BLaER1 treated with 17β-estradiol and CSF1 and Interleukin-3, amounts not matched to agents 10 nM and 100 nM (cell line): ENCODE measurements around the gene TBC1D8.
A peak's percentile ranks its signal among the peaks of the same experiment; 100 is the strongest.
"Not testable (repeated sequence)": the region's sequence is repeated elsewhere in the genome, so short reads cannot be mapped to it uniquely, and the experiment has no call there.

ENCODE experiments used
- H3K27ac ChIP-seq, 11 experiments: shearing (Covaris generic); formaldehyde crosslinking; 2 replicates each; pipeline ENCODE4 v1.8.1; 2022
- H3K27me3 ChIP-seq, 11 experiments: shearing (Covaris generic); formaldehyde crosslinking; 2 replicates each; pipeline ENCODE4 v1.8.1; 2022
- H3K36me3 ChIP-seq, 11 experiments: shearing (Covaris generic); formaldehyde crosslinking; 2 replicates each; pipeline ENCODE4 v1.8.1; 2022
- H3K4me1 ChIP-seq, 10 experiments: shearing (Covaris generic); formaldehyde crosslinking; 2 replicates each; pipeline ENCODE4 v1.8.1; 2022
- H3K4me2 ChIP-seq, 11 experiments: shearing (Covaris generic); formaldehyde crosslinking; 2 replicates each; pipeline ENCODE4 v1.8.1; 2022
- H3K4me3 ChIP-seq, 10 experiments: shearing (Covaris generic); formaldehyde crosslinking; 2 replicates each; pipeline ENCODE4 v1.8.1; 2022
- H3K9ac ChIP-seq, 11 experiments: shearing (Covaris generic); formaldehyde crosslinking; 2 replicates each; pipeline ENCODE4 v1.8.1; 2022
- H3K9me3 ChIP-seq, 11 experiments: shearing (Covaris generic); formaldehyde crosslinking; replicated peaks in 1 of 11; 2 replicates each; pipeline ENCODE4 v1.8.1; 2022
- H4K20me1 ChIP-seq, 11 experiments: shearing (Covaris generic); formaldehyde crosslinking; 2 replicates each; pipeline ENCODE4 v1.8.1; 2022
- Cebpa-rat ChIP-seq, 11 experiments: shearing (Covaris generic); IDR thresholded peaks; 2 replicates each; pipeline ENCODE4 v1.8.1; 2022

Gene TBC1D8

GRCh38 chr2:101173707-101174295 lies 22.6 kb upstream of the TBC1D8 start:
- H3K9ac ChIP-seq: peak overlapping the region in 3 of 11 experiments; percentile 18 to 42 (median 29); a peak in 2 of 22 replicates
- no peak for TF ChIP-seq Cebpa-rat (IDR thresholded peaks at IDR 0.05)
- peak overlapping the region in 4 of 11 experiments; percentile 33 to 66 (median 50); a peak in 8 of 22 replicates for H3K27ac ChIP-seq
- peaks cover 6 to 67% (median 54%) of the 10 kb centered on the region in 11 experiments; a peak in 20 of 22 replicates for H3K9me3 ChIP-seq
- H4K20me1 ChIP-seq: no peaks in the 10 kb centered on the region
- H3K4me2 ChIP-seq: peak overlapping the region in 5 of 11 experiments; percentile 1 to 91 (median 61); a peak in 9 of 22 replicates
- no peaks in the 10 kb centered on the region for H3K27me3 ChIP-seq
- no peaks in the 10 kb centered on the region; a peak in 1 of 22 replicates for H3K36me3 ChIP-seq
- peaks cover 0 to 96% (median 2%) of the 10 kb centered on the region in 10 experiments; a peak in 9 of 20 replicates for H3K4me1 ChIP-seq
- 0 out of 20 replicates have a peak overlapping the region, but pooled peaks of 1 of the 10 experiments have one; percentile 3 for H3K4me3 ChIP-seq

GRCh38 chr2:101169822-101170221 lies 18.6 kb upstream of the TBC1D8 start:
- H3K4me2 ChIP-seq, H3K4me3 ChIP-seq, H3K27ac ChIP-seq, H3K9ac ChIP-seq, H4K20me1 ChIP-seq, H3K27me3 ChIP-seq, H3K36me3 ChIP-seq: not testable (repeated sequence)
- Histone ChIP-seq H3K9me3 (peaks cover 6 to 78% (median 69%) of the 10 kb centered on the region in 11 experiments; a peak in 20 of 22 replicates), H3K4me1 (peaks cover 0 to 82% (median 2%) of the 10 kb centered on the region in 10 experiments; a peak in 9 of 20 replicates)

GRCh38 chr2:101168706-101169105 lies 17.5 kb upstream of the TBC1D8 start:
- no peaks in the 10 kb centered on the region; a peak in 1 of 22 replicates for H3K36me3 ChIP-seq
- TF ChIP-seq Cebpa-rat (IDR thresholded peaks at IDR 0.05): no peak

GRCh38 chr2:101167532-101167931 lies 16.4 kb upstream of the TBC1D8 start:
- Histone ChIP-seq H3K4me2 (peak overlapping the region in 3 of 11 experiments; percentile 38 to 86 (median 63); a peak in 6 of 22 replicates), H3K9me3 (peaks cover 0 to 55% (median 46%) of the 10 kb centered on the region in 11 experiments; a peak in 20 of 22 replicates), H3K27ac (0 out of 22 replicates have a peak overlapping the region, but pooled peaks of 1 of the 11 experiments have one; percentile 11), H3K4me1 (peaks cover 0 to 71% (median 0%) of the 10 kb centered on the region in 10 experiments; a peak in 6 of 20 replicates)
- H4K20me1 ChIP-seq, H3K9ac ChIP-seq, H3K36me3 ChIP-seq, H3K27me3 ChIP-seq, H3K4me3 ChIP-seq: not testable (repeated sequence)

More at GRCh38 chr2:101168706-101169105, 17.5 kb upstream of the TBC1D8 start:
- Histone ChIP-seq H3K27me3 (no peaks in the 10 kb centered on the region), H3K4me3 (no peak overlapping the region), H3K4me2 (peak overlapping the region in 2 of 11 experiments; percentile 63 to 86; a peak in 3 of 22 replicates), H4K20me1 (no peaks in the 10 kb centered on the region), H3K9ac (no peak overlapping the region), H3K4me1 (peaks cover 0 to 80% (median 0%) of the 10 kb centered on the region in 10 experiments; a peak in 6 of 20 replicates), H3K27ac (no peak overlapping the region), H3K9me3 (peaks cover 6 to 66% (median 58%) of the 10 kb centered on the region in 11 experiments; a peak in 20 of 22 replicates)

GRCh38 chr2:101164021-101164420 lies 12.8 kb upstream of the TBC1D8 start:
- Histone ChIP-seq H4K20me1 (no peaks in the 10 kb centered on the region), H3K4me3 (no peak overlapping the region), H3K9me3 (peaks cover 0 to 23% (median 18%) of the 10 kb centered on the region in 11 experiments; a peak in 18 of 22 replicates), H3K4me2 (peak overlapping the region in 2 of 11 experiments; percentile 10 to 57; a peak in 4 of 22 replicates), H3K27me3 (no peaks in the 10 kb centered on the region), H3K36me3 (no peaks in the 10 kb centered on the region), H3K9ac (no peak overlapping the region), H3K4me1 (peaks cover 0 to 38% (median 0%) of the 10 kb centered on the region in 10 experiments; a peak in 6 of 20 replicates), H3K27ac (no peak overlapping the region)
- TF ChIP-seq Cebpa-rat (IDR thresholded peaks at IDR 0.05): no peak

- Histone ChIP-seq H3K9ac (no peak overlapping the region), H3K9me3 (peaks cover 0 to 12% (median 6%) of the 10 kb centered on the region in 11 experiments; a peak in 13 of 22 replicates), H3K4me1 (peaks cover 0 to 35% (median 0%) of the 10 kb centered on the region in 10 experiments; a peak in 6 of 20 replicates), H3K4me2 (no peak overlapping the region), H3K27ac (no peak overlapping the region), H3K27me3 (no peaks in the 10 kb centered on the region), H3K4me3 (no peak overlapping the region), H3K36me3 (no peaks in the 10 kb centered on the region), H4K20me1 (no peaks in the 10 kb centered on the region)
- no peak for TF ChIP-seq Cebpa-rat (IDR thresholded peaks at IDR 0.05)
These were observed 11.6 kb upstream of the TBC1D8 start for GRCh38 chr2:101162561-101163330.

- Histone ChIP-seq H3K9me3 (peaks cover 0 to 2% (median 0%) of the 10 kb centered on the region in 11 experiments; a peak in 1 of 22 replicates), H3K4me3 (no peak overlapping the region), H3K4me1 (peaks cover 0 to 31% (median 0%) of the 10 kb centered on the region in 10 experiments; a peak in 5 of 20 replicates), H3K4me2 (no peak overlapping the region), H3K36me3 (no peaks in the 10 kb centered on the region), H3K27me3 (no peaks in the 10 kb centered on the region), H3K9ac (no peak overlapping the region), H4K20me1 (no peaks in the 10 kb centered on the region), H3K27ac (no peak overlapping the region)
- TF ChIP-seq Cebpa-rat (IDR thresholded peaks at IDR 0.05): no peak
These were observed 10.5 kb upstream of the TBC1D8 start for GRCh38 chr2:101161658-101162057.

GRCh38 chr2:101160454-101160853 lies 9.3 kb upstream of the TBC1D8 start:
- Histone ChIP-seq H3K4me2 (no peak overlapping the region), H3K27ac (no peak overlapping the region), H3K36me3 (no peaks in the 10 kb centered on the region), H3K9me3 (no peaks in the 10 kb centered on the region), H3K4me1 (peaks cover 0 to 26% (median 0%) of the 10 kb centered on the region in 10 experiments; a peak in 5 of 20 replicates), H4K20me1 (no peaks in the 10 kb centered on the region), H3K4me3 (no peak overlapping the region), H3K27me3 (no peaks in the 10 kb centered on the region), H3K9ac (no peak overlapping the region)
- TF ChIP-seq Cebpa-rat (IDR thresholded peaks at IDR 0.05): no peak

- Histone ChIP-seq H3K4me3 (no peak overlapping the region), H4K20me1 (no peaks in the 10 kb centered on the region), H3K9me3 (no peaks in the 10 kb centered on the region), H3K4me2 (no peak overlapping the region), H3K9ac (no peak overlapping the region), H3K27ac (no peak overlapping the region), H3K36me3 (no peaks in the 10 kb centered on the region), H3K4me1 (peaks cover 0 to 31% (median 0%) of the 10 kb centered on the region in 10 experiments; a peak in 5 of 20 replicates), H3K27me3 (no peaks in the 10 kb centered on the region)
- TF ChIP-seq Cebpa-rat (IDR thresholded peaks at IDR 0.05): no peak
These were observed 8.3 kb upstream of the TBC1D8 start for GRCh38 chr2:101159526-101159925.
